H1 (cell line): Measurements from ENCODE around the gene GJD3. TPM values are rescaled to one million over a fixed set of nuclear protein-coding genes. Genes with fewer than 3 reads are reported as not detected.

ENCODE experiments used
- CEBPB ChIP-seq: IDR thresholded peaks from 2 replicates; pipeline ENCODE4 v1.6.1; 2012; ENCODE audit warnings: low read depth, low read length
- GTF2F1 ChIP-seq: IDR thresholded peaks from 2 replicates; pipeline ENCODE4 v1.6.1; 2012; ENCODE audit warnings: low read depth, low read length, improper control_type of control experiment, borderline replicate concordance
- RBBP5 ChIP-seq: IDR thresholded peaks from 2 replicates; pipeline ENCODE4 v1.7.1; 2012; ENCODE audit warnings: low read depth, mild to moderate bottlenecking, inconsistent platforms, low read length, moderate library complexity, borderline replicate concordance
- polyA plus RNA-seq, 7 experiments: library from polyadenylated mRNA; depleted of rRNA in 3 of 7; stranded (reverse) in 5 of 7; unstranded in 2 of 7; fragments of >200 nt in 5 of 7; fragments of 200-250 nt in 2 of 7; gene quantifications; 1 replicate in 5 of 7; 2 replicates in 1 of 7; 4 replicates in 1 of 7; pipeline versions ENCODE4 v1.2.1 to v1.2.3, GENCODE V29; 2011 to 2013; ENCODE audit warnings: missing spikeins in 2 of 7, mixed read lengths in 2 of 7
- total RNA-seq: library from RNA; stranded (reverse); fragmentation: NEBNext Ultra II Directional; extraction: Animal tissue kit (Norgen Biotek cat#: 25700); gene quantifications from 2 replicates; pipeline ENCODE4 v1.2.1, GENCODE V29; 2021
- TF ChIP-seq, protein P1 (sequence below): IDR thresholded peaks from 2 replicates; pipeline ENCODE4 v1.6.1; 2012; ENCODE audit warnings: inconsistent platforms

The GJD3 gene
- total and polyA plus RNA-seq, 2 of the 8 experiments (the other 6 are each of a cell fraction or from before 2014, with no cell fraction given), result 0.53 to 1.9 TPM

DNA sequence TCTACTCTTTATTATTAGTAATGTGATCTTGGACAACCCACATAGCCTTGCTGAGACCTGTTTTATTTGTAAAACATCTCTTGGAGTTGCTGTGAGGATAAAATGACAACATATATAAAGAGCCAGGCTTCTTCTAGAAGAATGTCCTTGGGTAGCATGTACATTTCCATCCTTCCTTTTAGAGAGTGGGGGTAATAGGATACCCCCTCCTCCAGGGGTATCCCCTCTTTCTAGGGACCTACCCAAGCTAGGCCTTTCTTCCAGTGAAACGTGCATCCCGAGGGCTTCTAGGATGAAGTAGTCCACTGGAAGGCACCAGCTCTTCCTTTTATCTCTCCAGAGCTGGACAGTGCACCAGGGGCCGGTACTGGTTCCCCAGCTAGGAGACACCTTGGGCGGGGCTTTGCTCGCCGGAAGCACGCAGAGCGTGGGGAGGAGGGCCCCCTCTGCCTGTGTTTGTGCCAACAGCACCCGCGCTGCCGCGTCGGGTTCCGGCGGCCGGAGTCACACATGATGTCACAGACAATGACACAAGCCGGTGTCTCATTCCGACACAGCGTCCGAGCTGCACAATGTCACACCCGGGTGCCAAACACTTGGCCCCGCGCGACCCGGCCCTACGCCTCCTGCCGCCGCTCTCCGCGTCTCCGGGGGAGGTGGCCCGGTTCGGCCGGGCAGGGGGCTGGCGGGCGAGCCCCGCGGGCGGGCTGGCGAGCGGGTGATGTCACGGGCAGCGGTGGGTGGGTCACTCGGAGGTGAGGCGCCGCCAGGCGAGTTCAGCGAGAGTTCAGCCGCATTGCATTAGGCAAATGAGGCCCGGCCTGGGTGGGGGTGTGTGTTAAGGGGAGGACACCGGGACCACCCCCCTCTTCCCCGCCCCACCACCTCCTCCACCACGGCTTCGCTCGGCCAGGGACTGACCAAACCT lies 23.4 kb downstream of the GJD3 start (continued):
- TF ChIP-seq, protein P1, sequence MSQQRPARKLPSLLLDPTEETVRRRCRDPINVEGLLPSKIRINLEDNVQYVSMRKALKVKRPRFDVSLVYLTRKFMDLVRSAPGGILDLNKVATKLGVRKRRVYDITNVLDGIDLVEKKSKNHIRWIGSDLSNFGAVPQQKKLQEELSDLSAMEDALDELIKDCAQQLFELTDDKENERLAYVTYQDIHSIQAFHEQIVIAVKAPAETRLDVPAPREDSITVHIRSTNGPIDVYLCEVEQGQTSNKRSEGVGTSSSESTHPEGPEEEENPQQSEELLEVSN, result no peak
- TF ChIP-seq CEBPB (no peak), GTF2F1 (no peak), RBBP5 (no peak)
